Hair follicle dermal papilla cell (primary cell): ENCODE results near the gene CPNE5. TPM values are rescaled to one million over a fixed set of nuclear protein-coding genes. Genes with fewer than 3 reads are reported as not detected.

Source experiments
- total RNA-seq: library from RNA; depleted of rRNA; stranded (reverse); fragments of >200 nt; gene quantifications from 2 replicates; pipeline ENCODE4 v1.2.3, GENCODE V29; 2012

The CPNE5 gene
- total RNA-seq, result 0.12 and 0.16 TPM in 2 replicates

GRCh38 chr6:36838896-36839748 lies at the start of gene CPNE5:
Gene CPNE5 (minus strand): TSS chr6:36839444. CDS start chr6:36839377, 67 bp downstream.

GRCh38 chr6:36885461-36886401 lies 46.5 kb upstream of the CPNE5 start, which contains the start of gene C6orf89:
Gene C6orf89 (plus strand): TSS chr6:36885952. CDS start chr6:36899445, 13,493 bp downstream.

GRCh38 chr6:36874443-36875249 lies 35.4 kb upstream of the CPNE5 start, which contains the start of gene PPIL1:
Gene PPIL1 (minus strand): TSS chr6:36874803. CDS start chr6:36874772, 31 bp downstream.

GRCh38 chr6:36697481-36697903 lies 141.8 kb downstream of the CPNE5 start, which contains the start of gene RAB44:
Gene RAB44 (plus strand): TSS chr6:36697826. CDS start chr6:36704236, 6,410 bp downstream.

Other genes starting within 250 kb of the CPNE5 start
- 131 TPM in 2 replicates for gene SRSF3, start 245.1 kb downstream of the CPNE5 start, total RNA-seq
- 381 and 507 TPM in 2 replicates for gene CDKN1A, start 160.7 kb downstream of the CPNE5 start, total RNA-seq
- under 0.01 TPM in 1 of 2 replicates, not detected in the other for gene RAB44, start 141.6 kb downstream of the CPNE5 start, total RNA-seq
- gene PPIL1, start 35.4 kb upstream of the CPNE5 start, total RNA-seq, result 15.4 TPM in 2 replicates
- 64.5 and 79.2 TPM in 2 replicates for gene C6orf89, start 46.5 kb upstream of the CPNE5 start, total RNA-seq
- gene PI16, start 115.3 kb upstream of the CPNE5 start, total RNA-seq, result 0.16 TPM in 1 of 2 replicates, not detected in the other
- 240 and 258 TPM in 2 replicates for gene MTCH1, start 146.8 kb upstream of the CPNE5 start, total RNA-seq
- gene FGD2, start 166.2 kb upstream of the CPNE5 start, total RNA-seq, result not detected in 2 replicates